HG02970 (cell line): Measurements from ENCODE around the gene RASSF4.

Source experiments
- ATAC-seq: cut with Tn5 transposase; IDR thresholded peaks from one replicate; pipeline ENCODE4 v1.9.1; 2021; ENCODE audit warnings: mild to moderate bottlenecking, moderate library complexity, moderate number of reproducible peaks; ENCODE audit not compliant: unreplicated experiment, low FRiP score

RASSF4 gene

GRCh38 chr10:44983895-44984278, 24.3 kb downstream of the RASSF4 start:
- ATAC-seq: no peak

GRCh38 chr10:44984671-44985101, 25.1 kb downstream of the RASSF4 start:
- ATAC-seq: no peak

GRCh38 chr10:44985175-44985681, 25.6 kb downstream of the RASSF4 start:
- ATAC-seq: no peak

- no peak for ATAC-seq
These were observed 26.6 kb downstream of the RASSF4 start for GRCh38 chr10:44986179-44986578.

GRCh38 chr10:44986670-44987069, 27.1 kb downstream of the RASSF4 start:
- no peak for ATAC-seq

- ATAC-seq: no peak
These were observed 29.5 kb downstream of the RASSF4 start for GRCh38 chr10:44988957-44989585.

- ATAC-seq: no peak
These were observed 30.1 kb downstream of the RASSF4 start for GRCh38 chr10:44989597-44990301.

- no peak for ATAC-seq
These were observed 30.7 kb downstream of the RASSF4 start for GRCh38 chr10:44990302-44990655.

GRCh38 chr10:44990965-44991364, 31.4 kb downstream of the RASSF4 start:
- ATAC-seq: no peak

GRCh38 chr10:44991571-44991970, 32.0 kb downstream of the RASSF4 start:
- ATAC-seq: no peak

GRCh38 chr10:44992070-44992731, 32.6 kb downstream of the RASSF4 start:
- no peak for ATAC-seq

- ATAC-seq: no peak
These were observed 33.2 kb downstream of the RASSF4 start for GRCh38 chr10:44992732-44993225.

GRCh38 chr10:44993226-44993921, 33.8 kb downstream of the RASSF4 start:
- no peak for ATAC-seq

GRCh38 chr10:44993922-44994751, 34.5 kb downstream of the RASSF4 start:
- ATAC-seq: no peak

GRCh38 chr10:44994752-44995530, 35.3 kb downstream of the RASSF4 start:
- no peak for ATAC-seq

GRCh38 chr10:44995581-44995913, 35.9 kb downstream of the RASSF4 start:
- no peak for ATAC-seq

- ATAC-seq: no peak
These were observed 36.5 kb downstream of the RASSF4 start for GRCh38 chr10:44995914-44996669.

GRCh38 chr10:44997105-44997748, 37.6 kb downstream of the RASSF4 start:
- no peak for ATAC-seq
